B cell (primary cell): ENCODE results near the gene DLG2. TPM values are rescaled to one million over a fixed set of nuclear protein-coding genes. Genes with fewer than 3 reads are reported as not detected.

Source experiments
- ATAC-seq: fragments of 200-7000 bp; cut with Tn5 transposase; one replicate; pipeline ENCODE4 v1.10.0; 2021; ENCODE audit warnings: low read depth, mild to moderate bottlenecking, moderate number of reproducible peaks, moderate library complexity
- CTCF ChIA-PET: fragments of 350-600 bp; sonication (Branson Sonifier 250); formaldehyde crosslinking; loops from one replicate; lab custom pipeline; 2021; ENCODE audit warnings: antibody characterized with exemption, inconsistent platforms; lab: Charles Lee
- POLR2A ChIA-PET: fragments of 350-600 bp; sonication (Branson Sonifier 250); formaldehyde crosslinking; loops from one replicate; lab custom pipeline; 2021; ENCODE audit warnings: antibody characterized with exemption; lab: Charles Lee
- DNase-seq: peaks from one replicate; pipeline ENCODE4 v3.0.0; 2013
- H2AFZ ChIP-seq: 2 replicates; pipeline ENCODE4 v1.6.1; 2012; ENCODE audit warnings: mild to moderate bottlenecking, low read depth, low read length; ENCODE audit not compliant: insufficient read depth, poor library complexity, severe bottlenecking
- H3K27ac ChIP-seq, 2 donors: 1 replicate in 1 of 2; 2 replicates in 1 of 2; pipeline ENCODE4 v1.5.1; 2012 to 2013; ENCODE audit warnings: low read length in 2 of 2, mild to moderate bottlenecking in 2 of 2, moderate library complexity in 1 of 2
- H3K27me3 ChIP-seq, 4 experiments: fragments of 200-600 bp in 1 of 4; sonication (generic) in 1 of 4; replicated peaks in 1 of 4; 1 replicate in 2 of 4; 2 replicates in 2 of 4; pipeline versions ENCODE4 v1.6.1 to v1.7.0; 2013 to 2016; ENCODE audit warnings: low read length in 3 of 4, mild to moderate bottlenecking in 2 of 4, mixed read lengths in 1 of 4, moderate library complexity in 1 of 4; ENCODE audit not compliant: insufficient read depth in 4 of 4, control insufficient read depth in 3 of 4; ENCODE audit errors: control extremely low read depth in 1 of 4
- H3K36me3 ChIP-seq, 2 experiments: replicated peaks in 1 of 2; 1 replicate in 1 of 2; 2 replicates in 1 of 2; pipeline versions ENCODE4 v1.6.1 to v1.7.1; 2013; ENCODE audit warnings: low read length in 1 of 2; ENCODE audit not compliant: insufficient read depth in 2 of 2, control insufficient read depth in 1 of 2; ENCODE audit errors: control extremely low read depth in 1 of 2, extremely low read depth in 1 of 2
- H3K4me1 ChIP-seq, 2 donors: fragments of 200-600 bp in 1 of 2; sonication (generic) in 1 of 2; 1 replicate in 1 of 2; 2 replicates in 1 of 2; pipeline versions ENCODE4 v1.5.1 to v1.6.1; 2013 to 2017; ENCODE audit warnings: low read length in 2 of 2; ENCODE audit not compliant: control insufficient read depth in 2 of 2, insufficient read depth in 2 of 2
- H3K4me2 ChIP-seq: replicated peaks from 2 replicates; pipeline ENCODE3; 2012; ENCODE audit warnings: mild to moderate bottlenecking, low read depth, low read length; ENCODE audit not compliant: poor library complexity, severe bottlenecking
- H3K4me3 ChIP-seq, 5 experiments: fragments of 200-600 bp in 1 of 5; sonication (generic) in 1 of 5; 1 replicate in 3 of 5; 2 replicates in 2 of 5; pipeline versions ENCODE4 v1.5.1 to v1.7.0; 2011 to 2016; ENCODE audit warnings: low read length in 4 of 5, mild to moderate bottlenecking in 4 of 5, low read depth in 2 of 5, control low read depth in 1 of 5, moderate library complexity in 1 of 5; ENCODE audit not compliant: insufficient read depth in 1 of 5; ENCODE audit errors: control extremely low read depth in 1 of 5, extremely low read depth in 1 of 5
- H3K79me2 ChIP-seq: fragments of 200-600 bp; sonication (generic); one replicate; pipeline ENCODE4 v1.6.0; 2016; ENCODE audit warnings: low read length; ENCODE audit not compliant: control insufficient read depth, insufficient read depth
- H3K9ac ChIP-seq: fragments of 200-600 bp; sonication (generic); 2 replicates; pipeline ENCODE4 v1.6.1; 2017; ENCODE audit warnings: mild to moderate bottlenecking, low read length, moderate library complexity
- H3K9me3 ChIP-seq, 3 donors: one replicate each; pipeline versions ENCODE4 v1.6.1 to v1.7.1; 2013; ENCODE audit warnings: low read length in 2 of 3; ENCODE audit not compliant: control insufficient read depth in 2 of 3, insufficient read depth in 1 of 3; ENCODE audit errors: control extremely low read depth in 1 of 3
- H4K20me1 ChIP-seq: 2 replicates; pipeline ENCODE4 v1.6.0; 2012; ENCODE audit warnings: mild to moderate bottlenecking, low read length; ENCODE audit not compliant: insufficient read depth, control insufficient read depth, poor library complexity, severe bottlenecking
- H3K27ac Mint-ChIP-seq: one replicate; pipeline ENCODE4 v1.8.0; 2021; ENCODE audit warnings: mixed read lengths
- H3K27me3 Mint-ChIP-seq: one replicate; pipeline ENCODE4 v1.8.0; 2021; ENCODE audit warnings: mixed read lengths
- H3K4me1 Mint-ChIP-seq: one replicate; pipeline ENCODE4 v1.8.0; 2021; ENCODE audit warnings: mixed read lengths
- H3K4me3 Mint-ChIP-seq: one replicate; pipeline ENCODE4 v1.8.0; 2021; ENCODE audit warnings: mixed read lengths
- H3K9me3 Mint-ChIP-seq: one replicate; pipeline ENCODE4 v1.8.0; 2022; ENCODE audit warnings: mixed read lengths; ENCODE audit not compliant: insufficient read depth
- EZH2 ChIP-seq: IDR thresholded peaks from 2 replicates; pipeline ENCODE4 v1.6.1; 2012; ENCODE audit warnings: borderline replicate concordance, low read depth, mild to moderate bottlenecking, moderate library complexity, low read length; ENCODE audit not compliant: insufficient read depth, poor library complexity, severe bottlenecking
- WGBS: methylation state at CpG from one replicate; pipeline ENCODE4 v1.1.5; 2013; ENCODE audit warnings: missing lambda C conversion rate; ENCODE audit not compliant: insufficient coverage; 5-methylcytosine and 5-hydroxymethylcytosine counted together
- intact Hi-C: fragments of 100-400 bp; cut with micrococcal nuclease; formaldehyde crosslinking; loops from one replicate; pipeline ENCODE4 v1.10.0; 2022
- polyA plus RNA-seq: library from polyadenylated mRNA; depleted of rRNA; stranded (reverse); fragments of >200 nt; gene quantifications from 2 replicates; pipeline ENCODE4 v1.2.3, GENCODE V29; 2012
- total RNA-seq, 2 donors: library from RNA; stranded (reverse); fragments of 120-200 nt in 1 of 2; gene quantifications; 1 replicate in 1 of 2; 2 replicates in 1 of 2; pipeline versions ENCODE4 v1.2.3 to v1.2.4, GENCODE V29; 2013 to 2022
- TF ChIP-seq, protein P1 (sequence below): fragments of 200-600 bp; IDR thresholded peaks from one replicate; pipeline ENCODE4 v1.8.0; 2022; ENCODE audit warnings: antibody characterized with exemption, mild to moderate bottlenecking

The DLG2 gene
- total and polyA plus RNA-seq, 2 donors (not counting 1 experiment from before 2014, with no cell fraction given) = 0.54 to 5.4 TPM

DNA sequence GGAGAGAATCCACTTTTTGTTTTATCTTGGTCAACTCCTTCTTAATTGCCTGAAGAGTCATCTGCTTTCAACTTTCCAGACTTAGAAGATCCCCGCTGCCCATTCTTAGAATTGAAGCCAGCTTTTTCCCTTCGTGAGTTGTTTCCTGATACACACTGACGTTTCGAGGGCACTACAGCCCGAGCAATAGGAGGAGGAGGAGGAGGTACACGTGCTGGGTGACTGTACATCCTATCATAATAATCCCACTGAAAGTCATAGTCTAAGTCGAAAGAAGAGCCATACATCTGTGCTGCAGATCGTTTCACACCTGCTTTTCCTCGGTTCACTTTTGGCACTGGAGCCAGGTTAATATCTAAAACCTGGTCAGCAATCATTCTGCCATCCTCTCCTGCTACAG, 606.1 kb downstream of the DLG2 start:
- H3K4me2 ChIP-seq = no peak overlapping the region

DNA sequence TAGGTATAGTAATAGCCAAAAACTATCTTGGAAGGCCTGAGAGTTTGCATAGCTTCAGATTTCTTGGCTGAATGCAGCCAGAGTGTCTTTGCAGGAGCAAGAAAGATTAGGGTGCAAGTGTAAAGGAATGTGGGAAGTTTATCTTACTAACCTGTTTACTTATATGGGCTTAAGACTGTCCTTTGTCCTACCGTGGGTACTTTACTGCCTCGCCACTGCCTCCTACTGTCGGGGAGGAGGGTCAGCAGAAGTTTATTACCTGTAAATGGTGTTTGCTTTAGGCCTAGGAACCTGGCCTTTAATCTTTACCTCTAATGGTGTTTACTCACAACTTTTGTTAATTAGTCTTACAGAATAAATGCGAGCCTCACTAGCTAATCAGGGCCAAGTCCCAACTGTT, 633.8 kb downstream of the DLG2 start:
- TF ChIP-seq EZH2 = no peak
- TF ChIP-seq, protein P1, sequence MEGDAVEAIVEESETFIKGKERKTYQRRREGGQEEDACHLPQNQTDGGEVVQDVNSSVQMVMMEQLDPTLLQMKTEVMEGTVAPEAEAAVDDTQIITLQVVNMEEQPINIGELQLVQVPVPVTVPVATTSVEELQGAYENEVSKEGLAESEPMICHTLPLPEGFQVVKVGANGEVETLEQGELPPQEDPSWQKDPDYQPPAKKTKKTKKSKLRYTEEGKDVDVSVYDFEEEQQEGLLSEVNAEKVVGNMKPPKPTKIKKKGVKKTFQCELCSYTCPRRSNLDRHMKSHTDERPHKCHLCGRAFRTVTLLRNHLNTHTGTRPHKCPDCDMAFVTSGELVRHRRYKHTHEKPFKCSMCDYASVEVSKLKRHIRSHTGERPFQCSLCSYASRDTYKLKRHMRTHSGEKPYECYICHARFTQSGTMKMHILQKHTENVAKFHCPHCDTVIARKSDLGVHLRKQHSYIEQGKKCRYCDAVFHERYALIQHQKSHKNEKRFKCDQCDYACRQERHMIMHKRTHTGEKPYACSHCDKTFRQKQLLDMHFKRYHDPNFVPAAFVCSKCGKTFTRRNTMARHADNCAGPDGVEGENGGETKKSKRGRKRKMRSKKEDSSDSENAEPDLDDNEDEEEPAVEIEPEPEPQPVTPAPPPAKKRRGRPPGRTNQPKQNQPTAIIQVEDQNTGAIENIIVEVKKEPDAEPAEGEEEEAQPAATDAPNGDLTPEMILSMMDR = no peak
- ChIA-PET POLR2A (no interaction called here), CTCF (no interaction called here)
- Histone ChIP-seq H2AFZ (no peak overlapping the region), H3K4me3 (no peak overlapping the region), H3K9ac (no peak overlapping the region), H3K9me3 (peaks cover 0 to 4% (median 0%) of the 10 kb centered on the region in 3 donors), H3K36me3 (no peaks in the 10 kb centered on the region), H3K4me2 (no peak overlapping the region), H4K20me1 (no peaks in the 10 kb centered on the region), H3K27me3 (no peaks in the 10 kb centered on the region), H3K27ac (no peak overlapping the region), H3K79me2 (no peaks in the 10 kb centered on the region), H3K4me1 (no peaks in the 10 kb centered on the region)
- Mint-ChIP-seq H3K9me3 (peaks cover 7% of the 10 kb centered on the region), H3K27ac (no peak overlapping the region), H3K27me3 (no peaks in the 10 kb centered on the region), H3K4me1 (peaks cover 3% of the 10 kb centered on the region), H3K4me3 (no peak overlapping the region)
- DNase-seq (no peak), ATAC-seq (no peak)
- 80% methylated on average over 1 of the region's 4 CpGs for WGBS
- intact Hi-C loops = no loop called here

More for the DNA sequence above, 606.1 kb downstream of the DLG2 start:
- ChIA-PET CTCF (no interaction called here), POLR2A (no interaction called here)
- H3K27me3 Mint-ChIP-seq = no peaks in the 10 kb centered on the region
- intact Hi-C loops = no loop called here
- no peaks in the 10 kb centered on the region for H3K9me3 Mint-ChIP-seq
- H3K9me3 ChIP-seq = no peaks in the 10 kb centered on the region
- H4K20me1 ChIP-seq = no peaks in the 10 kb centered on the region
- H3K4me1 Mint-ChIP-seq = no peaks in the 10 kb centered on the region
- no peak overlapping the region for H3K9ac ChIP-seq
- no peak for TF ChIP-seq EZH2
- TF ChIP-seq, protein P1 = no peak
- H3K27ac ChIP-seq = no peak overlapping the region
- H3K27ac Mint-ChIP-seq = no peak overlapping the region
- no peaks in the 10 kb centered on the region for H3K79me2 ChIP-seq
- no peaks in the 10 kb centered on the region for H3K27me3 ChIP-seq
- no peak overlapping the region for H3K4me3 Mint-ChIP-seq
- H3K36me3 ChIP-seq = no peaks in the 10 kb centered on the region
- no peak overlapping the region for H2AFZ ChIP-seq
- WGBS = 92% methylated on average over 4 of the region's 9 CpGs
- ATAC-seq (no peak), DNase-seq (no peak)
- no peaks in the 10 kb centered on the region for H3K4me1 ChIP-seq
- H3K4me3 ChIP-seq = no peak overlapping the region
